A549 treated with AZD2906 at 1 μM for 4 hours (cell line): ENCODE measurements around the gene ATL3. TPM values are rescaled to one million over a fixed set of nuclear protein-coding genes. Genes with fewer than 3 reads are reported as not detected.

Source experiments
- total RNA-seq: library from RNA; stranded (reverse); fragments of 200-300 nt; extraction: Qiagen RNA extraction; gene quantifications from 5 replicates; pipeline ENCODE4 v1.2.3, GENCODE V29; 2022

ATL3 gene, protein sequence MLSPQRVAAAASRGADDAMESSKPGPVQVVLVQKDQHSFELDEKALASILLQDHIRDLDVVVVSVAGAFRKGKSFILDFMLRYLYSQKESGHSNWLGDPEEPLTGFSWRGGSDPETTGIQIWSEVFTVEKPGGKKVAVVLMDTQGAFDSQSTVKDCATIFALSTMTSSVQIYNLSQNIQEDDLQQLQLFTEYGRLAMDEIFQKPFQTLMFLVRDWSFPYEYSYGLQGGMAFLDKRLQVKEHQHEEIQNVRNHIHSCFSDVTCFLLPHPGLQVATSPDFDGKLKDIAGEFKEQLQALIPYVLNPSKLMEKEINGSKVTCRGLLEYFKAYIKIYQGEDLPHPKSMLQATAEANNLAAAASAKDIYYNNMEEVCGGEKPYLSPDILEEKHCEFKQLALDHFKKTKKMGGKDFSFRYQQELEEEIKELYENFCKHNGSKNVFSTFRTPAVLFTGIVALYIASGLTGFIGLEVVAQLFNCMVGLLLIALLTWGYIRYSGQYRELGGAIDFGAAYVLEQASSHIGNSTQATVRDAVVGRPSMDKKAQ
- total RNA-seq, result 28.5 to 37.6 TPM (median 31.5 TPM) in 5 replicates

DNA sequence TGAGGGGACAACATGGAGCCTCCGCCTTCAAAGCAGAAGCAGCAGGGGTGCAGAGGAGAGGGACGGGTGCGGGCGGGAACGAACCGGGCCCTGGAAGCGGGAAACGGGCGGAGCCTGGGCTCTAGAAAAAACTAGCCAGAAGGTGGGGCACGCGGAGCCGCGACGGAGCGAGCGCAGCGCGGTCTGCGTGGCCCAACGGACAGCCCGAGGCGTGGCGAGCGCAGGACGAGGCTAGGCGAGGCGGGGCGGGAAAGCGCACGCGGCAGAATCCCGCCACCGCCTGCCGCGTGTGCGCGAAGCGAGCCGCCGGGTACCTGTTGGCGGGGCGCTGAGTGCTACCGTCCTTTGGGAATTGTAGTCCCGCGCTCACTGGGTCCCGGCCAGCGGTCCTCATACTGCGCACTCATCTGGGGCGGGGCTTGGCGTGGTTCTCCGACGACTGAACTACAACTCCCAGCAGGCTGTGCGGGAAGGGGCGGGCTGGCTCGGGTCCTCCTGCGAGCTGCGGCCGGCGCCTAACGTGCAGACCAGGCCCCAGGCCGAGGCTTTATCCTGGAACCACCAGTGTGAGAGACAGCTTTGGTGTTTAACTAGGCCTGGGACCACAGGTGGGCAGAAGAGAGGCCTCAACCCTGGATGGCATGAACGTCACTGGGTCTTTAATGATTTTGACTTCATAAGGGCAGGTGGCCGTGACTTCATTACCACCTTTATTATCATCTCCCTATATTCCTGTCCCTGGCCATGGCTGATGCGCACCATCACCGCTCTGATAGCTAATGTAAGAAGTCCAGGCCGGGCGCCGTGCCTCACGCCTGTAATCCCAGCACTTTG is at the start of gene ATL3:
TSS of gene ATL3 (minus strand) at position 55 of the 834 bp plus-strand sequence. CDS start at position 14, 41 bp downstream.

DNA sequence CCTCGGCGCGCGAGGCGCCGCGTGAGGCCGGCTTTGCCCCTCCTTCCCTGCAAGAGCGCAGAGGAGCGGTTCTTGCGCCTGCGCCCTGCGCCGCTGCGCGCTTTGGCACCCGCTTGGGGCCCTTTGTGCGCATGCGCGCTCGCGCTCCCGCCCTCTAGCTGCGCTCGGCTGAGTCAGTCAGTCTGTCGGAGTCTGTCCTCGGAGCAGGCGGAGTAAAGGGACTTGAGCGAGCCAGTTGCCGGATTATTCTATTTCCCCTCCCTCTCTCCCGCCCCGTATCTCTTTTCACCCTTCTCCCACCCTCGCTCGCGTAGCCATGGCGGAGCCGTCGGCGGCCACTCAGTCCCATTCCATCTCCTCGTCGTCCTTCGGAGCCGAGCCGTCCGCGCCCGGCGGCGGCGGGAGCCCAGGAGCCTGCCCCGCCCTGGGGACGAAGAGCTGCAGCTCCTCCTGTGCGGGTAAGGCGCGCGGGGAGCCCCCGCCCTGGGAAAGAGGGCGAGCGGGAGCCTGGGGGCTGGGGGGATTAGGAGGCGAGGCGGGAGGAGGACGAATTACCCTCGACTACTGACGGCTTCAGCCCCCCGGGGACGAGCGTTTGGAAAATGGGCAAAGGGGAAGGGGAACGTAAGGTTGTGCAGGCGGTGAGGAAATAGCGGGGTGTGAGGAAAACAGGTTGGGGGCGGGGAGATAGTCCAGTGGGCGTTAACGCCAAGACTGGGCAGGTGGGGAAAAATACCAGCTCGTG is 10.3 kb upstream of the ATL3 start, which contains the start of gene RTN3:
TSS of gene RTN3 (plus strand) at position 180 of the 745 bp plus-strand sequence. CDS start at position 317, 137 bp downstream.

DNA sequence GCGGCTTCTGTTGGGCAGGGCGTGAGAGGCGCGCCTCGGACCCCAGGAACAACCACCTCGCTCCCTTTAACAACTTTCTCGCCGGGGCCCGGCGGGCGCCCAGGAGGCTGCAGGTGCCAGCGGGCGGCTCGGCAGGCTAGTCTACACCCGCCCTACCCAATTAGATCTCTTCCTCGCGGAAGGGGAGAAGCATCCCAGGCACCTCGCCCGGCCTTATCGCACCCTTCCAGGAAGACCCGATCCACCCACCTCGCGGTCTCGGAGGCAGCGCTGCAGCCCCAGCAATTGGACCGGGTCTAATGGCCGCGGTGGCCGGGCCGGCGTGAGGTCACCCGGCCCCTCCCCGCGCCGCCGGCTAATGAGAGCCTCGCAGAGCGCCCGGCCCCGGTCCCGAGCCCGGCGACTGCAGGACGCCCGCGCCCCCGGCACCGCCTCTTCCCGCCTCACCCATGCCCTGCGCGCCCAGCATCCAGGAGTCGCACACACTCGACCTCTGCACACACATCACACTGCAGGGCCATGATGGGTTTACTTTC is 57.0 kb downstream of the ATL3 start, which contains the start of gene PLAAT3:
TSS of gene PLAAT3 (minus strand) at position 298 of the 536 bp plus-strand sequence. CDS start 419 bp downstream, outside the sequence.

Other genes starting within 250 kb of the ATL3 start
- gene PLAAT5, start 180.2 kb downstream of the ATL3 start, total RNA-seq, result 0.02 to 0.03 TPM in 2 of 5 replicates, not detected in the others
- 0.03 to 0.08 TPM in 2 of 5 replicates, not detected in the others for gene LGALS12, start 165.3 kb downstream of the ATL3 start, total RNA-seq
- 1.3 to 3.3 TPM (median 1.9 TPM) in 5 replicates for gene PLAAT4, start 134.6 kb downstream of the ATL3 start, total RNA-seq
- gene PLAAT2, start 108.0 kb downstream of the ATL3 start, total RNA-seq, result 0.68 to 1.2 TPM (median 0.77 TPM) in 5 replicates
- gene PLAAT3, start 56.9 kb downstream of the ATL3 start, total RNA-seq, result 49.9 to 69.8 TPM (median 66.1 TPM) in 5 replicates
- 91.1 to 107 TPM (median 95.7 TPM) in 5 replicates for gene RTN3, start 10.1 kb upstream of the ATL3 start, total RNA-seq
- 4.5 to 5.8 TPM (median 5.2 TPM) in 5 replicates for gene ZFTA, start 97.4 kb upstream of the ATL3 start, total RNA-seq
- gene SPINDOC, start 142.1 kb upstream of the ATL3 start, total RNA-seq, result 33.4 to 49.4 TPM (median 47.4 TPM) in 5 replicates
- 26.0 to 28.7 TPM (median 28.1 TPM) in 5 replicates for gene MARK2, start 167.7 kb upstream of the ATL3 start, total RNA-seq
- gene RCOR2, start 245.8 kb upstream of the ATL3 start, total RNA-seq, result 0.62 to 1.2 TPM (median 0.80 TPM) in 5 replicates